ENCODE measurements around the gene RRBP1.

RRBP1 gene

DNA sequence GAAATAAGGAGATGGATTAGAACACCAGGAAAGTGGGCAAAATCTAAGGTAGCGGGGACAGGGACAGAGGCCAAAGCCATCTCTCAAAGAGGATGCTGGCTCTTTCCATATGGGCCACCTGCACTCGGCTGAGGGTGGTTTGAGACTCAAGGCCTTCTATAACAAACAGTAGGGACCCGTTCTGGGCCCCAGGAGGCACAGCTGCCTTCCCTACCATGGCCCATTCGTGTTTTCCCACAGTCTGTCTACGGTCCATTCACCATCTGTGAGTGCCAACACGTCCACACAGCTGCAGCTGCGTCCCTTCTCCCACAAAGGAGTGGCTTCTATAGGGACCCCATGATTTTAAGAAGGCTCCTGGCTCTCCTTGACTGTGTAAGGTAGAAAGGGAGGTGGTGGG is 18.6 kb upstream of the RRBP1 start:
- H3K4me3 ChIP-seq (ENCODE audit: low read depth, low read length), result no peak overlapping the region
- TF ChIP-seq, protein P1, sequence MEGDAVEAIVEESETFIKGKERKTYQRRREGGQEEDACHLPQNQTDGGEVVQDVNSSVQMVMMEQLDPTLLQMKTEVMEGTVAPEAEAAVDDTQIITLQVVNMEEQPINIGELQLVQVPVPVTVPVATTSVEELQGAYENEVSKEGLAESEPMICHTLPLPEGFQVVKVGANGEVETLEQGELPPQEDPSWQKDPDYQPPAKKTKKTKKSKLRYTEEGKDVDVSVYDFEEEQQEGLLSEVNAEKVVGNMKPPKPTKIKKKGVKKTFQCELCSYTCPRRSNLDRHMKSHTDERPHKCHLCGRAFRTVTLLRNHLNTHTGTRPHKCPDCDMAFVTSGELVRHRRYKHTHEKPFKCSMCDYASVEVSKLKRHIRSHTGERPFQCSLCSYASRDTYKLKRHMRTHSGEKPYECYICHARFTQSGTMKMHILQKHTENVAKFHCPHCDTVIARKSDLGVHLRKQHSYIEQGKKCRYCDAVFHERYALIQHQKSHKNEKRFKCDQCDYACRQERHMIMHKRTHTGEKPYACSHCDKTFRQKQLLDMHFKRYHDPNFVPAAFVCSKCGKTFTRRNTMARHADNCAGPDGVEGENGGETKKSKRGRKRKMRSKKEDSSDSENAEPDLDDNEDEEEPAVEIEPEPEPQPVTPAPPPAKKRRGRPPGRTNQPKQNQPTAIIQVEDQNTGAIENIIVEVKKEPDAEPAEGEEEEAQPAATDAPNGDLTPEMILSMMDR (IDR thresholded peaks at IDR 0.05; ENCODE audit: borderline replicate concordance, insufficient read depth, low read depth, low read length), result no peak

DNA sequence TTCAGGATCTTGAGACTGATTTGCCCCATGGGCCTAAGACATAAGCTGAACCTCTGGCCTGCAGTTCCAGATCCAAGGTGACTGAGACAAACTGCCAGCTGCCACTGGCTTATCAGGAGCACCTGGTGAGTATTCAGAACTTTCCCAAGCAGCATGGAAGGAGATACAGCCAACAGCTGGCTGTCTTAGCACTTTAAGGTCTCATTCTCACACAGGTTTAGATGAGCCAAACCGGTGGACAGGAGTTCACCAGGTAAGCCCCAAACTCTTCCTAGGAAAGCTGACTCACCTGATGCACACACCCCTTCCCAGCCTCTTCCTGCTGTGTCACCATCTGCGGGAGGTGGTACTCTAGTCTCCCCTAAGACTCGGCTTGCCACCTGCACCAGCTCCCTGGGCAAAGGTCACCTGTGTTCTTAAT is 17.9 kb upstream of the RRBP1 start, which contains the start of gene BANF2:
Gene BANF2 (plus strand): TSS at position 36 of the 421 bp plus-strand sequence. CDS start 25,060 bp downstream, outside the sequence.
- TF ChIP-seq, protein P1 (IDR thresholded peaks at IDR 0.05; ENCODE audit: borderline replicate concordance, insufficient read depth, low read depth, low read length), result no peak
- no peak within 1 kb of the TSS for H3K4me3 ChIP-seq (ENCODE audit: low read depth, low read length)

DNA sequence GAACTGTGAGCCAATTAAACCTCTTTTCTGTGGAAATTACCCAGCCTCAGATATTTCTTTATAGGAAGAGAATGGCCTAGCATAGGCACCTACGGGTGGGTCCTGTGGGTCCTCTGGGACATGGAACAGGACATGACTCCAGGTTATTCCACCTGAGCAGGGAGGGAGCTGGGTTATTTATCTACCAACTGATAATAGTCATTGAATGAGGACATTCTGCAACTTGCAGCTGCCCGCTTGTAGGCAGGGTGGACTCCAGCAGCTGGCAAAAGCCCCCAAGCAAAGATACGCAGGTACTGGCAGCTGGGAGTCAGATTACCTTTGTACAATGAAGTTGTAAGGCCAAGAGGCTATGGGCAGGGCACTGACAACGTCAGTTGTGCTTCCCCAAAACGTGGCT is 16.3 kb upstream of the RRBP1 start:
- TF ChIP-seq, protein P1 (IDR thresholded peaks at IDR 0.05; ENCODE audit: borderline replicate concordance, insufficient read depth, low read depth, low read length), result no peak
- H3K4me3 ChIP-seq (ENCODE audit: low read depth, low read length), result no peak overlapping the region

DNA sequence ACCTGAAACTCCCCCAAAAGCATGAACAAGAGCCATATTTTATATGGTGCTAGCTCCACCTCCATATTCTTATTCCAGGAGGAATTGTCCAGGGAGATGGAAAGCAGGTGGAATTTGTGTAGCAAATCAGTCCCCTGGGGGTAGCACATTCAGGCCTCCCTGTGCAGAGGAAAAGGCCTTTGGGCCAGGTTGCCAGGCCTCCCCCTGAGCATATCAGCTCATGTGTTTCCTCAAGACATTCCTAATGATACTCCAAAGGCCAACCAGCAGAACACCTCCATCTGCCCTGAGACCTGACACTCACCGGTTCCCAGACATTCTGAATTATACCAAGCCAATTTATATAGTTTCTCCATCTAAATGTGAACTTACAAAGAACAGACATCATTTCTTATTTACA is 15.1 kb upstream of the RRBP1 start:
- no peak overlapping the region for H3K4me3 ChIP-seq (ENCODE audit: low read depth, low read length)
- TF ChIP-seq, protein P1 (IDR thresholded peaks at IDR 0.05; ENCODE audit: borderline replicate concordance, insufficient read depth, low read depth, low read length), result no peak

DNA sequence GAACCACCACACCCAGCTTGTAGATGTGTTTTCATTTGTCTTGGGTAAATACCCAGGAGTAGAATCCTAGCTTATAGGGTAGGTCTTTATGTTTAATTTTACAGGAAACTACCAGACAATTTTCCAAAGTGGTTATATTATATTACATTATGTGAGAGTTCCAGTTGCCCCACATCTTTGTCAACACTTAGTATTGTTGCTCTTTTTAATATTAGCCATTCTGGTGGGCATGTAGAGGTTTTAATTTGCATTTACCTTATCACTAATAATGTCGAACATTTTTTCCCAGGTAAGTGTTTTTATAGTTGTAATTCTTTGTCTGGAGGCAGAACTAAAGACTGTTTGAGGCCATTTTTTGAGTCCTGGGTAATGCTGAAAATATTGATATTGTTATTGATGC is 14.2 kb upstream of the RRBP1 start:
- TF ChIP-seq, protein P1 (IDR thresholded peaks at IDR 0.05; ENCODE audit: borderline replicate concordance, insufficient read depth, low read depth, low read length), result no peak
- H3K4me3 ChIP-seq (ENCODE audit: low read depth, low read length), result no peak overlapping the region

DNA sequence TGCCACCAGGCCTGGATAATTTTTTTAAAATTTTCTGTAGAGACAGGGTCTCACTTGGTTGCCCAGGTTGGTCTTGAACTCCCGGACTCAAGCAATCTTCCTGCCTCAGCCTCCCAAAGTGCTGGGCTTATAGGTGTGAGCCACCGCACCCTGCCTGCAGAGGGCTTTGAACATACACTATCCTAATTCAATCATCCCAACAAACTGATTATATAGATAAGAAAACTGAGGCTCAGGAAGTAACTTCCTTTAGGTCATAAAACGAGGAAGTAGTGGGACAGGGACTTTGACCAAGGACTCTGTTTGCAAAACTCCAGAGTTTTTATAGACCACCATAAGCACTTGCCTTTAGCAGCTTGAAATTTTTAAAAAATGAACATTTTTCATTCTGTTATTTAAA is 12.7 kb upstream of the RRBP1 start:
- no peak overlapping the region for H3K4me3 ChIP-seq (ENCODE audit: low read depth, low read length)
- TF ChIP-seq, protein P1 (IDR thresholded peaks at IDR 0.05; ENCODE audit: borderline replicate concordance, insufficient read depth, low read depth, low read length), result no peak

DNA sequence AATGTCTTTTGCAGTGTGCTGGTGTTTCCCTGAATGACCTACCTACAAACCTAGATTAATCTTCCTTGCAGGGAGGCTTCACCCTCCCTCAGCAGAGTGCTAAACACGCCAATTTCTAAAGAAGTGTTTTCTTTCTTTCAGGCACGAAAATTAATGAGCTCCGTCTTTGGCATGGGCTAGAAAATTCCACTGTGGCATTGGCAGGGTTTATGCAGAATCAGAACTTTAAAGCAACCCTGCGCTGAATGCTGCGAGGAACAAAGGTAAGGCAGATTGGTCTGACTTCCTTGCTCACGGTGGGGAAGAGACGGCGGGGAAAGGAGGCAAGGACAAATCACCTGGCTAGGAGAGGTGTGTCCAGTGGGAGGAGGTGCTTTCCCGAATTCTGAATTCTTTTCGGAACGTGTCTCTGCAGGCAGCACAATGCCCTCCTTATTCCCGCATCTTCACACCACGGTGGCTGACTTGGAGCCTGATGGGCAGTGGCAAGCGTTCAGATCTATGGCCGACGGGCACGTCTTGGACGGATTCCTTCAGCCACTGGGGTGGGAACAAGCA is 11.5 kb upstream of the RRBP1 start:
- no peak overlapping the region for H3K4me3 ChIP-seq (ENCODE audit: low read depth, low read length)
- TF ChIP-seq, protein P1 (IDR thresholded peaks at IDR 0.05; ENCODE audit: borderline replicate concordance, insufficient read depth, low read depth, low read length), result no peak
